ENCODE results near the gene CACNG4. TPM values are rescaled to one million over a fixed set of nuclear protein-coding genes. Genes with fewer than 3 reads are reported as not detected.

CACNG4 gene
- total RNA-seq, 3 donors from 2014 or later, result 0.07 to 0.47 (median 0.26) TPM

- H3K4me1 ChIP-seq (ENCODE audit: low read depth), result no peaks in the 10 kb centered on the region
- no peak for TF ChIP-seq CTCF (IDR thresholded peaks at IDR 0.05)
- no peaks in the 10 kb centered on the region for H3K36me3 ChIP-seq (ENCODE audit: low read depth)
- no peaks in the 10 kb centered on the region for H3K9me3 ChIP-seq
- intact Hi-C loops (cut with DNase I, micrococcal nuclease), result no loop called here
- H3K4me3 ChIP-seq, result no peak overlapping the region
- DNase-seq (no peak), ATAC-seq (no peak)
Observed at GRCh38 chr17:66983414-66984021, 19.0 kb downstream of the CACNG4 start.

- intact Hi-C loops (cut with DNase I, micrococcal nuclease), result no loop called here
- Histone ChIP-seq H3K9me3 (no peaks in the 10 kb centered on the region), H3K4me1 (ENCODE audit: low read depth) (no peaks in the 10 kb centered on the region), H3K36me3 (ENCODE audit: low read depth) (no peaks in the 10 kb centered on the region), H3K4me3 (no peak overlapping the region)
- ATAC-seq (no peak), DNase-seq (no peak)
- no peak for TF ChIP-seq CTCF (IDR thresholded peaks at IDR 0.05)
Observed at GRCh38 chr17:66984730-66985129, 20.2 kb downstream of the CACNG4 start.

- Histone ChIP-seq H3K4me3 (no peak overlapping the region), H3K9me3 (no peaks in the 10 kb centered on the region), H3K4me1 (ENCODE audit: low read depth) (no peaks in the 10 kb centered on the region), H3K36me3 (ENCODE audit: low read depth) (no peaks in the 10 kb centered on the region)
- intact Hi-C loops (cut with DNase I, micrococcal nuclease), result no loop called here
- no peak for DNase-seq
- TF ChIP-seq CTCF (IDR thresholded peaks at IDR 0.05), result no peak
- ATAC-seq, result no peak
Observed at GRCh38 chr17:66985338-66986237, 21.1 kb downstream of the CACNG4 start.

- Histone ChIP-seq H3K4me3 (no peak overlapping the region), H3K4me1 (ENCODE audit: low read depth) (no peaks in the 10 kb centered on the region), H3K36me3 (ENCODE audit: low read depth) (no peaks in the 10 kb centered on the region), H3K9me3 (no peaks in the 10 kb centered on the region)
- no peak for ATAC-seq
- no peak for TF ChIP-seq CTCF (IDR thresholded peaks at IDR 0.05)
- DNase-seq, result no peak
- intact Hi-C loops (cut with DNase I, micrococcal nuclease), result no loop called here
Observed at GRCh38 chr17:66986659-66987058, 22.2 kb downstream of the CACNG4 start.

- ATAC-seq (no peak), DNase-seq (no peak)
- Histone ChIP-seq H3K9me3 (no peaks in the 10 kb centered on the region), H3K4me3 (no peak overlapping the region), H3K4me1 (ENCODE audit: low read depth) (no peaks in the 10 kb centered on the region), H3K36me3 (ENCODE audit: low read depth) (no peaks in the 10 kb centered on the region)
- no peak for TF ChIP-seq CTCF (IDR thresholded peaks at IDR 0.05)
- intact Hi-C loops (cut with DNase I, micrococcal nuclease), result no loop called here
Observed at GRCh38 chr17:66987059-66987616, 22.6 kb downstream of the CACNG4 start.

Measured in mucosa of descending colon (tissue), 3 donors.